Measurements from ENCODE around the gene FAM184B.

FAM184B gene

GRCh38 chr4:17781300-17782287, at the start of gene FAM184B:
Gene FAM184B, minus strand, starts transcription at chr4:17781621. Its CDS starts 322 bp downstream, at chr4:17781299.
- DNase-seq: peak in 2 of 3 donors; percentile 7 to 35

DNA sequence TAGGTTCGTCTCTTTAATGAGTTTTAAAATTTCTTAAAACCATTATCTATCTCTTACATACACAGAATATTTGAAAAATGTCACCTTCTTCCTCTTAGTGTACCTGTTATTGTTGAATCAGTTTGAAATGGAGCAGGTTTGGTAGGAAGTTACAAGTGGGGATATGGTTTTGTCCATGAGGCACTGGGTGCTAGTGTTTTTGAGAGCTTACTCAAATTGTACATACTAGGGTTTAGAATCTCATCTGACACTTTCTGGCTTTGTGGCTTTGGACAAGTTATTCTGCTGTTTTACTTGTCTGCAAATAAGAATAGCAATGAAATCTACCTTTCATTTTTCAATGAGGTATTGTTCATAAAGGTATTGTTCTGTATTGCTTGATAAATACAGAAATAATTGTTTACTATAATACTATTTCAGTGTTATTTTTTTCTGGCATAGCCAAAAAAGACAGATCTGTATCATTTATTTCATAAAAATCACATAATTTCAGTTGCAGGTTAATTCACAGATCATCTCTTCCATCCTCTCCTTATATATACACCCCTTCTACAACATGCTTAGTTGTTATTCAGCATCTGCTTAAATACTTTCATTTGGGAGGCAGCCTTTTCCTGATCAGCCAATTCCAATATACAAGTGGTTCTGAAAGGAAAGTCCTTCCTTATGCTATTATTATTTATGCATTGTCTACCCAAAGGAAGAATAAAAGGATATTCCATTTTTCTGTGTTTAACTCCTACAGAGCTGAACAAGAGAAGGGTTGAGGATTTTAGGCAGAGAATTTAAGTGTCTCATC, 42.6 kb upstream of the FAM184B start:
- no peak for DNase-seq

GRCh38 chr4:17817027-17817426, 35.6 kb upstream of the FAM184B start:
- DNase-seq: peak; percentile 59 to 72 (median 70)

DNA sequence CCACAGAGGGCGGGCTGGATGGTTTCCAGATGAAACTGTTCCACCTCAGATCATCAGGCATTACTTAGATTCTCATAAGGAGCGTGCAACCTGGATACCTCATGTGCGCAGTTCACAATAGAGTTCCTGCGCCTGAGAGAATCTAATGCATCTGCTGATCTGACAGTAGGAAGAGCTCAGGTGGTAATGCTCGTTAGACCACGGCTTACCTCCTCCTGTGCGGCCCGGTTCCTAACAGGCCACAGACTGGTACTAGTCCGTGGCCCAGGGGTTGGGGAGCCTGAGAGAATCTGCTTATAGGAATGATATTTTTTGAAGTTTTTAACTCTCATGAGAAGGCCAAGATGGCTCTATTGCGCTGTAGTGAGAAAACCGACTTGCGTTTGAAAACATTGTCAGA, 34.7 kb upstream of the FAM184B start:
- no peak for DNase-seq

DNA sequence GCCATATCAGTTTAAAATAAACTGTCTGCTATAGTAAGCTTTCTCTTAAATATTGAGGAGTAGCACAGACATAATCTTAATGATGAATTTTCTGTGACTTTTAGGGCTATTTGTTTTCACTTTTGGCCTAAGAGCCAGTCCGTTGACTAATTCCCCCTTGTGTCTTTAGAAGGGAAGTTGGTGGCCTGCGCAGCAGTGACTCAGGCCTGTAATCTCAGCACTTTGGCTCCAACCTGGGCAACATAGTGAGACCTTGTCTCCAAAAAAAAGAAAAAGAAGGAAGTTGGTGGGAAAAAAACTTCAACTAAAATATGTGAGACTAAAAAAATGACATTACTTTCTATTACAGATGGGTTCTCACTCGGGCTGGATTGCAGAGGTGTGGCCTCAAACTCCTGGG, 32.7 kb upstream of the FAM184B start:
- DNase-seq: peak; percentile 77 to 87 (median 83)

GRCh38 chr4:17812801-17813200, 31.4 kb upstream of the FAM184B start:
- no peak for DNase-seq

- no peak for DNase-seq
Measured at GRCh38 chr4:17812125-17812524, 30.7 kb upstream of the FAM184B start.

- DNase-seq: peak; percentile 18 to 46 (median 28)
Measured at GRCh38 chr4:17811078-17811603, 29.7 kb upstream of the FAM184B start.

DNA sequence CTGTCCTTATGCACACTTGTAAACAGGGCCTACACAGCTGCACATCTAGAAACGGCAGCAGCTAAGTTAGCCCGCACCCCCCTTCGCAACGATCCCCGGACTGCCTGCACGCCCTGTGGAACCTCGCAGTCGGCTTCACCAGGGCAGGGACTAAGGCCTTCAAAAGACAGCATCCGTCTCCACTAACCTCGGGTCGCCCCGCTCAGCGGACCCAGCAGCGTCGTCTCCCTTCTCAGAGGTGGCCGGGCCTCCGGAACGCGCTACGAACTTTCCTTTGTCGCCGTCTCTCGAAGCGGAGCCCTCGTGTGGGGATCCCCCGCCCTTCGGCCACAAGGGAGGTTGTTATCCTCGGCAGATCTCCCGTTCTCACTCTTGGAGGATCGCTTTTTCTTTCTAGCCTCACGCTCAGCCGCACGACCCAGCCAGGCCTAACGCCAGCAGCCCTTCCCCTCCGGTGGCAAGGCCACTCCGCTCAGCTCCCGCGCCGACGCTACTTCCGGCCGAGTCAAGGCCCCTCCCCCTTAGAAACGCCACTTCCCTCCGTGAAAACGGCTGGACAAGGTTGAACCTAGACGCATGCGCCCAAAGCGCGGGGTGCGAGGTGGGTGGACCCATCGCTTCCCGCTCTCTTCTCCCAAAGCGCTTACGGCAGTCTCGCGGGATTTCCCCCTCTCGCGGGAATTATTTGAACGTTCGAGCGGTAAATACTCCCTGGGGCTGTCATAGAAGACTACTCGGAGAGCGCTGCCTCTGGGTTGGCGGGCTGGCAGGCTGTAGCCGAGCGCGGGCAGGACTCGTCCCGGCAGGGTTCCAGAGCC, 29.0 kb upstream of the FAM184B start, which contains the start of the genes DCAF16 and NCAPG:
Gene DCAF16, minus strand, starts transcription at position 498 of the 818 bp plus-strand sequence. CDS start 6,616 bp downstream, outside the sequence.
Gene NCAPG, plus strand, starts transcription at position 720 of the 818 bp plus-strand sequence. CDS start 99 bp downstream, outside the sequence.
- peak; percentile 100 for DNase-seq

DNA sequence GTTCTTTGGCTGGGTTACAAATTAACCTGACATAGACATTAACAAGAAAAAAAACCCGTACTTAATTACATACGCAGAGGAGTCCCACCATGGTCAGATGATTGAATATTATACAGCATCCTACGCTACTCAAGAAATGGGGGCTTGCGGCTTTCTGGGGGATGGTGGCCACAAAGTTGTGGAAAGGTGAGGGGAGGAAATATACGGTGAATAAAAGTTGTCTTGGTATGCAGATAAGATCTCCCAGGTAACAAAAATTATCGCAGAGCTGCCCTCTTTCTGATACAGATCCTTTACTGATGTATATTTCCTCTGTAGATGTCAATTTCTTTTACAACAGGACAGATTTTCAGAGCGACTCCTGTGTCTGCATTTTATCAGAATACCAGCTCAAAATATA, 28.2 kb upstream of the FAM184B start:
- DNase-seq: no peak

- DNase-seq: no peak
Measured at GRCh38 chr4:17807446-17807845, 26.0 kb upstream of the FAM184B start.

DNA sequence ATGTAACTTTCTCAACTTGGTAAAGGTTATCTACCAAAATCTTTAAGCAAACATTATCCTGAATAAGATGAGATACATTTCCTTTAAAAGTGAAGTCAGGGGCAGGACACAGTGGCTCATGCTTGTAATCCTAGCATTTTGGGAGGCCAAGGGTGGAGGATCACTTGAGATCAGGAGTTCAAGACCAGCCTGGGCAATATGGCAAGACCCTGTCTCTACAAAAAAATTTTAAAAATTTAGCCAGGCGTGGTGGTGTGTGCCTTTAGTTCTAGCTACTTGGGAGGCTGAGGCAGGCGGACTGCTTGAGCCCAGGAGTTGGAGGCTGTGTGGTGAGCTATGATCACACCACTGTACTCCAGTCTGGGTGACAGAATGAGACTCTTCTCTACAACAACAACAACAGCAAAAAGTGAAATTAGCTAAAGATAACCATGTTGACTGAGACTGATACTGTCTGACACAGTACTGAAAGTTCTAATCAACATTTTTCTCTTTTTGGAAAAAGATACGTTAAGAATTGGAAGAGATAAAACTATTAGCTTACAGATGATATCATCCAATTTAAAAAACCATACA, 24.2 kb upstream of the FAM184B start:
- no peak for DNase-seq

- no peak for DNase-seq
Measured at GRCh38 chr4:17797808-17798207, 16.4 kb upstream of the FAM184B start.

- DNase-seq: no peak
Measured at GRCh38 chr4:17794730-17795129, 13.3 kb upstream of the FAM184B start.

GRCh38 chr4:17788956-17789355, 7.5 kb upstream of the FAM184B start:
- DNase-seq: no peak

GRCh38 chr4:17787315-17787714, 5.9 kb upstream of the FAM184B start:
- no peak for DNase-seq

DNA sequence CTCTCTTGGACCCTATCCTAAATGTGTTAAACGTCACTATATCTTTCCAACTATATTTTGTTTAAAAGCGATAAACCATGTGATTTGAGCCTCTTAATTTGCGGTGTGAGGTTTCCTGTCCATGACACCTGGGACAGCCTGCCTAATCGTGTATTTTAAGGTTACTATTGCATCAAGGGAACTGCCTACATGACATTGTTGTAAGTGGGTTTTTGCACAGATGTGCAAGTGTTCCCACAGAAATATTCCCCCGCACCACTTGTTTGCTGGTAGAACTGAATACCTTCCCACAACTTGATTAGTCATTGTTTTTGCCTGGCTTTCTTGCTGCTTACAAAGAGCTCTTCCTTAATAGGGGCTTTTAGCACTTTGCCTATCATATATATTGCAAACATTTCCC, 5.1 kb upstream of the FAM184B start:
- peak in 2 of 3 donors; percentile 5 to 16 for DNase-seq

DNA sequence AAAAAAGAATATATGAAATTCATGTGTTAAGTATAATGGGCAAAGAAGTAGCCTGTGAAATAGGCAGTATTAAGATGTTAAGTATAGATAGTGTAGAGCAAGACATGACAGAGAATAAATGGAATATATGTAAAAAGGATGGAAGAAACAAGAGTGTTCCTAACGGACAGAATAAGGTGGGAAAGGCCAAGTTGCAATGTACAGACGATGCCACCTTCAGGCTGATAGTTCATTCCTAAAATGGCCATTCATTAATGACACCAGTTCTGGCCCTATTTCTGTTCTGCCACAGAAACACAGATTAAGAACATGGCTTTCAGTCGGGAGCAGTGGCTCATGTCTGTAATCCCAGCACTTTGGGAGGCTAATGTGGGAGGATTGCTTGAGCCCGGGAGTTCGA, 4.4 kb upstream of the FAM184B start:
- no peak for DNase-seq

DNA sequence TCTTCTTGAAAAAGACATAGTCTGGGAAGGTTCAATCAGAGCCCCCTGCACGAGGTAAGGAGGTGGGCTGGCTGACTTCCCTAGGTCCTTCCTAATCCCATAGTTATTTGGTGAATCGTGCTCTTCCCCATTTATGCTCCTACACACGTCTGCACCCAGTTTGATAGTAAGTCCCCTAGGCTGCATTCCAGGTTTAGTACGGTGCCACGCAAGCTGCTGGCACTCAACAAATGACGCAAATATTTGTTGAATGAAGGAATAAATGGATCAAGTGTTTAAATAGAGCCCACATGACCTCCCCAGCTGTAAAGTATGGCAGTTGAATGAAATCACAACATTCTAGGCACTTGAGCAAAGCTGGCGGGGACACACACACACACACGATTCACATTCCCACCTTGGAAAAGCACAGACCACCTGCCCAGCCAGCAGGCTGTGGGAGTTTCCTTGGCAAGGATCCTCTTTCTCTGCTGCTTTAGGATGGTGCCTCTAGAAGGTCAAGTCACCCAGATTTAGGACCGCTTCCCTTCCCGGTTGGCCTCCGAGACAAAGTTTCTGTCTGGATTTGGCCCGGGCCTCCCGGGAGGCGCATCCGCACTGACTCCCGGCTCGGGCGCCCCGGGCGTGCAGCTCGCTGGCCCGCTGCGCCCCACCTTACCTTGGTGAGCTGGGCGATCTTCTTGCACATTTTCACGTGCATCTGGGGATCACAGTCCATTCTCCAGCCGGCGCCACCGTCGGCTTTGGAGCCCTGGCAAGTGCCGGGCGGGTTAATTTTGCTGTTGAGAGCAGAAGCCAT, 721 bp downstream of the FAM184B start:
- peak in 1 of 3 donors; percentile 17 for DNase-seq

DNA sequence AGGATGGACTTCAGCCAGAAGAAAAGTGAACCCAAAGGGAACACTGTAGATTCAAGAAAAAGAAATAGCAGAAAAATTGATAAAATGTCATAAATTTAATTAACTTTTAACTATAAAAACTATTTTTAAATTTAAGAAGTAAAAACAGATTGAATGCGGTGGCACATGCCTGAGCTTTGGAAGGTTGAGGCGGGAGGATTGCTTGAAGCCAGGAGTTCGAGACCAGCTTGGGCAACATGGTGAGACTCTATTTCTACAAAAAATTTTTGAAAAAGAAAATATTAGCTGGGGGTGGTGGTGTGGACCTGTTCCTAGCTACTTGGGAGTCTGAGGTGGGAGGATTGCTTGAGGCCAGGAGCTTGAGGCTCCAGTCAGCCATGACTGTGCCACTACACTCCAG, 3.0 kb downstream of the FAM184B start:
- DNase-seq: no peak

DNA sequence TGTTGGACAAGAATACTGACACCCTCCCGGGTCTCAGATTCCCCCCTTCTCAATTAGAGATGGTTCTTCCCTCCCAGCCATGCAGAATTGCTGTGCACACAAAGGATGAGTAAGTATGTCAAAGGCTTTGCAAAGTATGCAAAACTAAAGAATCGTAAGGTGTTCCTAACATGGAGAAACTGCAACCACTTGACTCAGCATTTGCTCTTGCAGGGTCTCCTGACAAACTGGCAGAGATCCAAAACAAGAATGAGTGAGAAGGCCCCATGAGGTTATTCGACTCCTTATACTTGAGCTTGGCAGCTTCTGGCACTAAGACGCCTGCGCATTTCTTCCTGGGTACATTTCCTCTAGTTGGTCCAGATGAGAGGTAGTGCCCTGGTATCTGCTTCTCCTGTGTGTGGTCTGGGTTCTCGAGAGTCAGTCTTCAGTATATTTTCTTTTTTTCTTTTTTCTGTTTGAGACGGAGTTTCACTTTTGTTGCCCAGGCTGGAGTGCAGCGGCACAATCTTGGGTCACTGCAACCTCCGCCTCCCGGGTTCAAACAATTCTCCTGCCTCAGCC, 8.2 kb downstream of the FAM184B start:
- DNase-seq: no peak
